ENCODE data around the gene SWT1.

Gene SWT1

DNA sequence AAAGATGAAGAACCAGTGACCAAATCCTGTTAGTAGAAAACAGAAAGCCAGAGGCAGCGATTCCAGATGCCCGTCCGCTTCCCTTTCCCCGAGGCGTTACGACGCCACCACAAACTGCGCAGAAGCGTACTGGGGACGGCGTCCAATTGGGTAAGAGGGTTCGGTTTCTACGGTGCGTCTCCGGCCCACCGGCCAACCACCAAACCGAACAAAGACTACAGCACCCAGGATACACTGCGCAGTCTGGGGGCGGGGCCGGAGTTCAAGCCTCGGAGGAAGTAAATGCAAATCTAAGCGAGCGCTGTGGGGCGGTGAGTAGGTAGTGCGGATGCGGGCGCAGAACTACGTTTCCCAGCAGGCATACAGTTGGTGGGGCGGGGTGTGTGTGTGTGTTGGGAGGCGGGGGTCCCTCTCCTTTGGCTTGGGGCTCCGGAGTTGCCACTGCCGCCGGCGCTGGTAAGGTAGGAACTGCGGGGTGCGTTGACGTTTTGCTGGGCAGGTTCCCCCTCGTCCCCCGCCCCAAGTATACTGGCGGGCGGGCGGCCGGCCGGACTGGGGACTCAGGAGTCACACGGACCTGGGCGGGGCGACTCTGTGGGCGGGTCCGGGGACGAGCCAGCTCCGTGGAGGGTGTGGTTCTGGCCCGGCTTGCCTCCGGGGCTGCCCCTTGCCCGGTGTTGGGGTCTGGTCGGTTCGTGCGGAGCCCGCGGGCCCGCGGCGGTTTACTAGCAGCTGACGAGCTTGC lies at the start of gene SWT1, which contains the start of gene TRMT1L:
SWT1 (plus strand) TSS at position 314 of the 745 bp plus-strand sequence. CDS start 3,675 bp downstream, outside the sequence.
TRMT1L (minus strand) TSS at position 100 of the 745 bp plus-strand sequence. CDS start 241 bp downstream, outside the sequence.
- DNase-seq (ENCODE audit: low spot score) = peak; percentile 99

DNA sequence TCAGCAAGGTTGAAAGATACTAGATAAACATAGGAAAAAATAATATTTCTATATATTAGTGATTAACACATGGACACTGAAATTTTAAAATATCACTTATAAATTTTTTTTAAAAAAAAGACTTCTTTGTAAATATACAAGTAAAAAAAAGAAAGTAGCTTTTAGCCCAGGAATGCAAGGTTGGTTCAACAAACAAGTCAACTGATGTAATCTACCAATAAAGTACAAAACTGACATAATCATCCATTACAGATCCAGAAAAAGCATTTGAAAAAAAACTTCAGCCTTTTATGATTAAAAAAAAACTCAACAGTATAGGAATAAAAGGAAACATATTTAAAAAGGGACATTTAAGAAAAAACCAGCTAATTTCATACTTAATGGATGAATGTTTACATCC lies 48.6 kb upstream of the SWT1 start:
- no peak for DNase-seq (ENCODE audit: low spot score)

DNA sequence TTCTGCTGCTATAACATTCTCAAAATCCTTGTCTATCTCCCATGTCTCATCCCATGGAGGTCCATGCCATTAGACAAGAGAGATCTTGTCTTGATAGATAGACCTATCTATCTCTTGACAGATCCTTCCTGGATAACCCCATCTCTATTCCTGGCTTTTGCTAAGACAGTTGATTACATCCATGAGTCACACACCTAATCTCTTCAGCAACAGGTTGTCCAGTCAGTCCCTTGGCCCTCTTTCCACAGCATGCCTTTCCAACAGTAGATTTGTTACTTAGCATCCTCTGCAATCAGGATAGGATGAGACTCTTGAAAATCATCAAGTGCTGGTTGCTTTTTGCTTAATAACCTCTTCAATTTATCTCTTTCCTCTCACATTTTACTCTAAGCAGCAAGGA lies 46.8 kb upstream of the SWT1 start:
- DNase-seq (ENCODE audit: low spot score) = no peak

DNA sequence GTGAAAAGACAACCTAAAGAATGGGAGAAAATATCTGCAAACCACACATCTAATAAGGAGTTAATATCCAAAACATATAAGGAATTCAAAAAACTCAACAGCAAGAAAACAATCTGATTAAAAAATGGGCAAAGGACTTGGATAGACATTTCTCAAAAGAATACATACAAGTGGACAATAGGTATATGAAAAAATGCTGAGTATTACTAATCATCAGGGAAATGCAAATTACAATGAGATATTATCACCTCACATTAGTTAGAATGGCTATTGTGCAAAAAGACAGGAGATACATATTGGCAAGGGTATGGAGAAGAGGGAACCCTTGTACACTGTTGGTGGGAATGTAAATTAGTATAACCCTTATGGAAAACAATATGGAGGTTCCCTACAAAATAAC lies 45.1 kb upstream of the SWT1 start:
- no peak for DNase-seq (ENCODE audit: low spot score)

GRCh38 chr1:185112356-185112755 lies 44.6 kb upstream of the SWT1 start:
- no peak for DNase-seq (ENCODE audit: low spot score)

- no peak for DNase-seq (ENCODE audit: low spot score)
Measured at GRCh38 chr1:185129708-185130107, 27.3 kb upstream of the SWT1 start.

- no peak for DNase-seq (ENCODE audit: low spot score)
Measured at GRCh38 chr1:185132534-185132933, 24.4 kb upstream of the SWT1 start.

DNA sequence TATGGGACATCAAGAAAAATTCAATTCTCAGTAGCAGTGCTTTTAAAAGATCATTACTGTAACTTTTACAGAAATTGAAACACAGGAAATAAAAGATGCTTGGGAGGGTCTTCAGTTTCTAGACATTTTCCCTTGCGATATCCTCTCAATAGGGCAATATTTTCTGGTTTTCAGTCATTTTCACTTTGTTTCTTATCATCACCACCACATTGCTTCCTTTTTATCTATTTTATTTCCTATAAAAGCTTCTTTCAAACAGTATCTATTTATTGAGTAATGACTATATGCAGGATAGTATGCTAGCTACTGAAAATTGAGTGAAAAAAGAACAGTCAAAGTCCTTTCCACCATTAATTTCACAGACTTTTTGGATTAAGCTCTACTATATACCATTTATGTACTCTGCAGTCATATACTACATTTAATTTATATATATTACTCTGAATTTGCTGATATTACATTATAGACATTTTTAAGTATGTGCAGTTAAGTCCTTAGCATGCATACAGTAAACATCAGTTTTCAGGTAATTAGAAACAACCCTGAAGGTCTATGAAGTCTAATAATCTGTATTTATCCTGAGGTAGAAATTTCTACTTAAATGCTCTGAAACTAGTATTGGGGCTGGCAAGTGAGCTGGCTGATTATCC lies 18.9 kb upstream of the SWT1 start:
- no peak for DNase-seq (ENCODE audit: low spot score)

DNA sequence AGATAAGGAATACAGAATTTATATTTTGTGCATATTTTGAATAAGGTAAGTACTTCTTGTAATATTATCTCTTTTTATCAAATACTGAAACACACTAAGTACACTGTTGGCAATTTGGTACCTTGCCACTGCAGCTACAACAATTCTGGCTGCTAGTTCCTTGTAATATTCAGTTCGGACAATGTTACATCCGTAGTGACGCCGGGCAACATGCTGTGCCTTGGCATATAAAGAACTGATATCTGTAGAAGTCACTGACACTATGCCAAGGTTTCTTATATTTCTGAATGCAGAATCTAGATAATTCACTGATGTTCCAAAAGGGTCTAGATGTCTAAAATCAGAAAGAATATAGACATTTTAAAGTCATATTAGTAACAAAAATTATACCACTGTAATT lies 17.7 kb upstream of the SWT1 start:
- DNase-seq (ENCODE audit: low spot score) = no peak

DNA sequence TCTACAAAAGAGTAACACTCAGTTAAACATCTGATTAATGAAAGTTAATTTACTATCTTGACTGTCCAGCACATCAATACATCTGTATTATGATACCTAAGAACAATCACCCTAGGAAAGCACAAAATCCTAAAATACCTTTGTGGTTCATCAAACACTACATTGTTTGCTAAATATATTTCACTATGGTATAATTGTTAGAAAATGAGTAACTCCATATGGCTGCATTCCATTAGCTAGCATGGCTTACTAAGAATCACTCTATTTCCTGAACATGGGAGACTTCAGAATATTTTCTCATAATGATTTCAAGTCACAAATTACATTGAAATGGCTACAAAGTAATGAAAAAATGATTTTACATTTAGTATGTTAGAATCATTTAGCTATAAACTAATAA lies 12.7 kb upstream of the SWT1 start:
- DNase-seq (ENCODE audit: low spot score) = no peak

GRCh38 chr1:185151215-185151614 lies 5.8 kb upstream of the SWT1 start:
- no peak for DNase-seq (ENCODE audit: low spot score)

DNA sequence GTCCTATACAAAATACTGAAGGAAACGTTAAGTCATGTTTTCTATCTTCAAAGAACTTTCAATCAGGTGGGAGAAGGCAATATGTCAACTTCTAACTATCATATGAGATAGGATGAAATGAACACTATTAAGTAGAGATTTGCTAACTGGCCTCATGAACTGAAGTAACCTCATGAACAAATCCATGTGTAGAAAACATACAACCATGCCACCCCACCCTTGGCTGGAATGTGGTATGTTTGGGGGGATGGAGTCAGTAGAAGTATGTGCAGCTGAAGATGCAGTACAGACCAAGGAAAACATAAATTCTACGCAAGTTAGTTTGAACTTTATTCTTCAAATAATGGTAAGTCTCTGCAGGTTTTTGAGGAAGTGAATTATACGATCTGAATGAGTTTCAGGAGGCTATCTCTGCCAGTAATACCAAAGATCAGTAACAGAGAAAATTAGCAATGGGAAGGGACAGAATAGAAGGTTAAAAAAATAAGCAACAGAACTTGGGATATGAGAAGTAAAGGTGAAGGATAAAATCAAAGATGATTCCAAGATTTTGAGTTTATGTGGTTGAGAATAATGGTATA lies 4.7 kb upstream of the SWT1 start:
- DNase-seq (ENCODE audit: low spot score) = no peak

GRCh38 chr1:185154912-185155513 lies 2.0 kb upstream of the SWT1 start:
- no peak for DNase-seq (ENCODE audit: low spot score)

- DNase-seq (ENCODE audit: low spot score) = no peak
Measured at GRCh38 chr1:185155600-185156287, 1.2 kb upstream of the SWT1 start.

- no peak for DNase-seq (ENCODE audit: low spot score)
Measured at GRCh38 chr1:185156288-185156853, 596 bp upstream of the SWT1 start.

DNA sequence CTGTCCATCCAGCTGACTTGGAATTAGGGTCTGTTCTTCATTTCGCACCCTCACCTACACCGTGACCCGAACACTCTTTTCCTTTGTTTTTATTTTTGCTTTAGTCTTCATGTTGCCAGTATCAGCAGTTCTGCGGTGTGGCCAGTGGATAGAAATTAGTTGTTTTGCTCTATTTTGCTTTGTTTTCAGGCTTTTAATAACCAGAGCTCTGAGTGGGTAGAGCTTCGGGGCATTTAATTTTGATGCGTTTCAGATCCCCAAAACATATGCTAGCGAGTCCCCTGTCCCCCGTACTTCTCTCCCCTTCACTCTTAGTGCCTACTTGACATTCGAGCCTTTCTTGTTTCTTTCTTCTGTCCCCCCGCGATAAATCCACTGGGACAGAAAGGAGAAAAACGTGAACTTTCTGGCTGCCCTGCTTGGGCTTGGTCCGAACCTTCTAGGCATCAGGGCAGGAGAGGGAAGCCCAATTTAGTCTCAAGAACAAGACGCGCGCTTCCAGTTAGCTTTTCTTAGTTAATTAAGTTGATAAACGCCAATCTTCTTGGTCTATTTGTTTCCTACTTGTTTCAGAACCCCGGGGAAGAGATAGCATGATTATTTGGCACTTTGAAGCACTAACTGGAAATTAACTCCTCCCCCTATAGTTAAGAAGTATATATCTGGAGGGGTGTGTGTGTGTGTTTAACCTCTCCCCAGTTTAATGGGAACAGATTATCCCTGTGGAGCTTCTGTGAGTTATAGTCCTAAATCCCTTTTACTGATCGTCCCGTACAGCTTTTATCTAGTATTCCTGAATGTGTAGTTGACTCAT lies 839 bp downstream of the SWT1 start:
- no peak for DNase-seq (ENCODE audit: low spot score)

GRCh38 chr1:185158800-185159199 lies 1.8 kb downstream of the SWT1 start:
- no peak for DNase-seq (ENCODE audit: low spot score)

GRCh38 chr1:185159966-185160365 lies 3.0 kb downstream of the SWT1 start:
- DNase-seq (ENCODE audit: low spot score) = no peak

GRCh38 chr1:185162491-185162890 lies 5.5 kb downstream of the SWT1 start:
- no peak for DNase-seq (ENCODE audit: low spot score)

GRCh38 chr1:185166106-185166505 lies 9.1 kb downstream of the SWT1 start:
- no peak for DNase-seq (ENCODE audit: low spot score)

DNA sequence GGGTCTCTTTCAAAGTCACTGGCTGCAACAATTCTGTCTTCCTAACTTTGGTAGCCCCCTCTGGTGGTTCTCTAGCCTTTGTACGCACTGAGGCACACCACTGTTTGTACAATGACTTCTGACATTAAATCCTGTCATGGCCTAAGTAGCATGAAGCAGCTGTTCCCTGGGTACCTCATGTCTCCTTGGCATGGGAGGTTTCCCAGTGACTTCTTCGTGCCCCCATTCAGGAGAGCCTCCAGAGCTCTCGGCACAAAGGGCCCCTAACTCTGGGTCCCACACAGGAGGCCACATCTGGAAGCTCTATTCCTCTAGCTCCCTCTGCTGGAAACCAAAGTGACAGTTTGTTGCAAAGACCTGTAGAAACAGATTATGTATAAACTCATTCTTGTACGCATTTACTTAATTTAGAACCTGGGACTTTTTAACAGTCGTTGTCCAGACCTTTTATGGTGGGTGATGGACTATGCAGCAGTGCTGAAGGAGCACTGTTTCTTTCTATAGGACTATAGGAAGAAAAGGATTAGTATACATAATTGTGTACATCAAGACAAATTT lies 13.4 kb downstream of the SWT1 start:
- DNase-seq (ENCODE audit: low spot score) = peak; percentile 78
